HG02884 (cell line): Measurements from ENCODE around the gene MPHOSPH10.
"Not testable (repeated sequence)": the region's sequence is repeated elsewhere in the genome, so short reads cannot be mapped to it uniquely, and the experiment has no call there.

Experiments used
- ATAC-seq: cut with Tn5 transposase; IDR thresholded peaks from one replicate; pipeline ENCODE4 v1.9.1; 2021; ENCODE audit warnings: mild to moderate bottlenecking, moderate library complexity; ENCODE audit not compliant: unreplicated experiment

Gene MPHOSPH10

GRCh38 chr2:71166812-71167211 lies 36.4 kb downstream of the MPHOSPH10 start:
- no peak for ATAC-seq

GRCh38 chr2:71173096-71173495 lies 42.7 kb downstream of the MPHOSPH10 start:
- no peak for ATAC-seq

GRCh38 chr2:71174207-71174606 lies 43.8 kb downstream of the MPHOSPH10 start:
- no peak for ATAC-seq

- ATAC-seq: not testable (repeated sequence)
Observed at GRCh38 chr2:71178836-71179235, 48.4 kb downstream of the MPHOSPH10 start.

GRCh38 chr2:71181316-71181715 lies 50.9 kb downstream of the MPHOSPH10 start:
- no peak for ATAC-seq

- ATAC-seq: not testable (repeated sequence)
Observed at GRCh38 chr2:71183306-71184115, 53.1 kb downstream of the MPHOSPH10 start.

- ATAC-seq: no peak
Observed at GRCh38 chr2:71186973-71187372, 56.5 kb downstream of the MPHOSPH10 start.

GRCh38 chr2:71187589-71187988 lies 57.2 kb downstream of the MPHOSPH10 start:
- ATAC-seq: no peak

- no peak for ATAC-seq
Observed at GRCh38 chr2:71190656-71191569, 60.5 kb downstream of the MPHOSPH10 start.

- ATAC-seq: no peak
Observed at GRCh38 chr2:71191570-71191943, 61.1 kb downstream of the MPHOSPH10 start.
